NT2/D1 (cell line): Measurements from ENCODE around the gene TMUB2.

Experiments
- DNase-seq: peaks from one replicate; pipeline ENCODE4 v3.0.0-alpha.2; 2011; ENCODE audit warnings: low read depth, low spot score
- H3K27me3 ChIP-seq: 2 replicates; pipeline ENCODE4 v1.6.0; 2011; ENCODE audit warnings: mild to moderate bottlenecking; ENCODE audit not compliant: insufficient read length, insufficient read depth
- H3K36me3 ChIP-seq: 2 replicates; pipeline ENCODE4 v1.6.1; 2011; ENCODE audit warnings: mild to moderate bottlenecking, low read length, mixed read lengths; ENCODE audit not compliant: insufficient read depth, insufficient read length
- H3K4me1 ChIP-seq: 2 replicates; pipeline ENCODE4 v1.5.1; 2011; ENCODE audit not compliant: insufficient read depth, insufficient read length
- H3K4me3 ChIP-seq: 2 replicates; pipeline ENCODE4 v1.5.1; 2011; ENCODE audit warnings: low read depth; ENCODE audit not compliant: insufficient read length
- H3K9ac ChIP-seq: 2 replicates; pipeline ENCODE4 v1.6.0; 2011; ENCODE audit warnings: low read depth; ENCODE audit not compliant: insufficient read length
- H3K9me3 ChIP-seq: 2 replicates; pipeline ENCODE4 v1.5.1; 2011; ENCODE audit warnings: mild to moderate bottlenecking, low read length; ENCODE audit not compliant: insufficient read depth
- SUZ12 ChIP-seq: IDR thresholded peaks from 2 replicates; pipeline ENCODE4 v1.6.1; 2011; ENCODE audit not compliant: insufficient read length, insufficient read depth; ENCODE audit errors: extremely low read depth
- YY1 ChIP-seq: IDR thresholded peaks from 2 replicates; pipeline ENCODE4 v1.6.1; 2011; ENCODE audit not compliant: insufficient read length, insufficient read depth
- ZNF274 ChIP-seq: IDR thresholded peaks from 2 replicates; pipeline ENCODE4 v1.6.1; 2011; ENCODE audit warnings: mild to moderate bottlenecking, low read depth, low read length

TMUB2 gene

DNA sequence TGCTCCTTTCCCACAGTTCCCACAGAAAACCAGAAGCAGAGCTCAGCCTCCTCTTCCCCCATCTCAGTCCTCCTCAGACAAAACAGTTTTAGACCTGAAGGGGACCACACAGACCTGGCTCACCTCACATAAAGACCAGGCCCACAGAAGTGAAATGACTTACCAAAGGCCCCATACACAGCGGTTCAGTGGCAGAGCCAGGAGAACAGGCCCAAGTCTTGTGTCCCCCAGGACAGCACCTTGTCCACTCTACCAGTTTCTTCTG, 27.4 kb downstream of the TMUB2 start:
- no peak for TF ChIP-seq YY1
- DNase-seq: no peak
- peaks cover 7% of the 10 kb centered on the region; the same call in 1 of the 2 replicates for H3K9me3 ChIP-seq
- H3K4me1 ChIP-seq: peaks cover 15% of the 10 kb centered on the region
- H3K4me3 ChIP-seq: no peak overlapping the region
- peaks cover 86% of the 10 kb centered on the region for H3K36me3 ChIP-seq
- H3K9ac ChIP-seq: no peak overlapping the region
- no peaks in the 10 kb centered on the region for H3K27me3 ChIP-seq

DNA sequence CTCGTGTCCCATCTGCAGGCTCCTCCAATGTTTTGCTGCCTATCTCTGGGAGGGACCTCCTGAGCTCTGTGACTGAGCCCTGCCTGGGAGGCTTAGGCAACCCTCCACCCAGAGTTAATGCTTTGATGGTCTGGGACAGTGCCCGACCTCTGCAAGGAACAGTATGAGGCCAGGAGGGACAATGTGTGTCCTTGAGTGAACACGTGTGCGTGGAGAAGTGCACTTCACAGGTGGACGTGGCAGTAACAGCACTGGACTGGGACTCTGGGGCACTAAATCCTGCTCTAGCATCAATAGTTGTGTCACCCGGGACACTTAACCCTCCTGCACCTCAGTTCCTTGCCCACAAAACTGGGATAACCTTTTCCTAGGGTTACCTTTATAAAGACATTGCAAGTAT, 28.1 kb downstream of the TMUB2 start:
- Histone ChIP-seq H3K4me3 (no peak overlapping the region), H3K4me1 (peaks cover 15% of the 10 kb centered on the region), H3K36me3 (peaks cover 79% of the 10 kb centered on the region), H3K9ac (no peak overlapping the region), H3K9me3 (peaks cover 7% of the 10 kb centered on the region; the same call in 1 of the 2 replicates), H3K27me3 (no peaks in the 10 kb centered on the region)
- no peak for DNase-seq
- no peak for TF ChIP-seq ZNF274
- no peak for TF ChIP-seq SUZ12
- no peak for TF ChIP-seq YY1

DNA sequence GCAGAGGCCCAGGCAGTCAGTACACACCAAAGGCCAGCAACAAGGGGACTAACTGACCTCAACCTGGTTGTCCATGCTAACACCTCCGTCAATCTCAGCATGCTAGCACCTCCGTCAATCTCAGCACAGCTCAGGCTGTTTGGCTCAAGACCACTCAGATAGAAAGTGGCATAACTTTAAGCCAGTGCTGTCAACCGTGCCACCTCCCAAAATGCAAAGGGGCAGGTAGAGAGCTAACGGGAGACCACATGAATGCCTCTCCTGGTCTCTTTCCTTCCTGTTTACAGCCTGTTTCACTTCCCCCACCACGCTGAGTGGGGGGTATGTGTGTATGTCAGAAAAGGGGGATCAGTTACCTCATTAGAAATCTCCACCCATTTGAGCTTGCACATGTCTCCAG, 29.4 kb downstream of the TMUB2 start:
- no peak for DNase-seq
- Histone ChIP-seq H3K9ac (no peak overlapping the region), H3K27me3 (no peaks in the 10 kb centered on the region), H3K36me3 (peaks cover 66% of the 10 kb centered on the region), H3K4me1 (peaks cover 12% of the 10 kb centered on the region), H3K9me3 (peaks cover 7% of the 10 kb centered on the region; the same call in 1 of the 2 replicates), H3K4me3 (no peak overlapping the region)
- TF ChIP-seq ZNF274 (no peak), YY1 (no peak), SUZ12 (no peak)

DNA sequence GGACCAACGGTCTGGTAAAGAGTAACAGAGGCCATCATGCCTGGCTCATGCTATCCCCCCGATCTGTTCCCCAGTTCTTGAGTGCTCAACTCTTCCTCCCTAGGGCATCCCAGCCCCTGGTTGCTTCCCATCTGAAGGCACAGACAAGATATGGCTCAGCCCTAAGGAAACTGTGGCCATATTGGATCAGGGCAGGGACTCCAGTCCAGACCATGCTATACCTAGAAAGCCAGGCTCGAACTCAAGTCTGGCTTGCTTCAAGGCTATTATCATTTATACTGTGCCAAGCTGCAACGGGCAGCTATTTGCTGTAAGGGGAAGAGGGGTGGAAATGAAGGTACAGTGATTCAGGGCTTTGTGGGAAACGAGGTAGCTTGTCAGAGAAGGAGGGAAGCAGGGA, 29.9 kb downstream of the TMUB2 start:
- no peak for DNase-seq
- TF ChIP-seq SUZ12 (no peak), ZNF274 (no peak), YY1 (no peak)
- H3K27me3 ChIP-seq: no peaks in the 10 kb centered on the region
- H3K4me1 ChIP-seq: peaks cover 12% of the 10 kb centered on the region
- no peak overlapping the region for H3K4me3 ChIP-seq
- no peak overlapping the region for H3K9ac ChIP-seq
- peaks cover 7% of the 10 kb centered on the region; the same call in 1 of the 2 replicates for H3K9me3 ChIP-seq
- H3K36me3 ChIP-seq: peaks cover 61% of the 10 kb centered on the region

DNA sequence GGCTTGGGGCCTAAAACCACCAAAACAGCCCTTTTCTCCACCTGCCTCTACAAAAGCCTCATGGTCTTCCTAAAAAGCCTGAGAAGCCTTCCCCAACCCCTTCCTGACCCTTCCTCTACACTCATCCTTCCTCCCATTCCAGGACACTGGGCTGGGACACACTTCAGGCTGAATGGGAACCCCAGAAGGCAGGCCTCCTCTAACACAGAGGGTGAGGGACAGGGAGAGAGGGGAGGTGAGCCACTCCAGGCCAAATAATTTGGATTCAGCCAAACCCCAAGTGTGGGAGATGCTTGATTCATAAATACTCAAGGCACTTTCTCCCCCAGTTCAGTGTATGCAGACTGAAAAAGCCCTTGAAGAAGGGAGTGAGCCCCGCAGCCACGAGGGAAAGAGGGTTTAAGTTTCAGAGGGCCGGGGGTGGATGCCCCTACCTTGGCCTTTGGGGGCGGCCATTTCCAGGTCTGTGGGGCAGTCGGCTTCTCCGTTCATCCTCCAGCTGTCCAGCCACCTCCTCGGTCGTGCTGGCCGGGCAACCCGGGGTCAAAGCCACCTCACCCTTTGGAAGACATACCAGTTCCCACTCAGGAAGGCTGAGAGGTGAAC, 31.1 kb downstream of the TMUB2 start:
- H3K9me3 ChIP-seq: peaks cover 7% of the 10 kb centered on the region; the same call in 1 of the 2 replicates

DNA sequence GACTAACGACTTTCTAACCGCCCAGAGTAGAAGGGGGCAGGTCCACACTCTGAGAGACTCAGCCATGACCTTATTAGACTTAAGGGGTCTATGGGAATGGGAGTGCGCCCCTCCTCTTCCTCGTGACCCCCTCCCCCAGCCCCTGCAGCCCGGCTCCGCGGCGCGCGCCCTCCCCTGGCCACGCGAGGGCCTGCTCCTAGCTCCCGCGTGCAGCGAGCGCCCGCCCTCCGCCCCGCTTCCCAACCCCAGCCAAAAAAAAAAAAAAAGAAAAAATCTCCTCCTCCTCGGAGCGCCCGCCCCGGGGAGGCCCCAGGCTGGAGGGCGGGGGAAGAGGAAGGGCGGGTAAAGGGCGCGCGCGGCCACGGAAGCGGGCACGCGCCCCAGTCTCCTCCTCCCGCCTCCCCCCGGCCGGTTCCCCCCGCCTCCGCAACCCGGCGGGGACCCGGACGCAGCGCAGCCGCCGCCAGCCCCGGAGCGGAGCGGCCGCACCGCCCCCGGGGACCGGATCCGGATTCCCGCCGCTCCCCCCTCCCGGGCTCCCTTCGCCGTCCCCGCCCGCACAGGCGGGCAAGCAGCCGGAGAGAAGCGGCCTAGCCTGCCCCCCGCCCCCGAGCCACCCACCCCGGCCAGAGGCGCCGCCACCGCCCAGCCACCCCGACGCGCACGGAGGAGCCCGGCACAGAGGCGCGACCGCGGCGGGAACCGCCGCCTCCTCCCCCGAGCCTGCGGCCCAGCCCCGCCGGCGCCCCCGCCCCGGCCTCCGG, 31.8 kb downstream of the TMUB2 start:
- no peak for DNase-seq
- Histone ChIP-seq H3K4me3 (peak overlapping the region; percentile 83), H3K9me3 (peaks cover 7% of the 10 kb centered on the region; the same call in 1 of the 2 replicates), H3K4me1 (peaks cover 6% of the 10 kb centered on the region), H3K9ac (peak overlapping the region; percentile 96), H3K27me3 (no peaks in the 10 kb centered on the region), H3K36me3 (peaks cover 47% of the 10 kb centered on the region)
- no peak for TF ChIP-seq ZNF274
- no peak for TF ChIP-seq YY1

More for the DNA sequence above, 31.1 kb downstream of the TMUB2 start:
- H3K27me3 ChIP-seq: no peaks in the 10 kb centered on the region
- peak overlapping the region; percentile 73 for H3K4me3 ChIP-seq
- H3K4me1 ChIP-seq: peaks cover 8% of the 10 kb centered on the region
- no peak for TF ChIP-seq ZNF274
- TF ChIP-seq SUZ12: no peak
- no peak for TF ChIP-seq YY1
- H3K9ac ChIP-seq: peak overlapping the region; percentile 94
- DNase-seq: no peak
- H3K36me3 ChIP-seq: peaks cover 54% of the 10 kb centered on the region

DNA sequence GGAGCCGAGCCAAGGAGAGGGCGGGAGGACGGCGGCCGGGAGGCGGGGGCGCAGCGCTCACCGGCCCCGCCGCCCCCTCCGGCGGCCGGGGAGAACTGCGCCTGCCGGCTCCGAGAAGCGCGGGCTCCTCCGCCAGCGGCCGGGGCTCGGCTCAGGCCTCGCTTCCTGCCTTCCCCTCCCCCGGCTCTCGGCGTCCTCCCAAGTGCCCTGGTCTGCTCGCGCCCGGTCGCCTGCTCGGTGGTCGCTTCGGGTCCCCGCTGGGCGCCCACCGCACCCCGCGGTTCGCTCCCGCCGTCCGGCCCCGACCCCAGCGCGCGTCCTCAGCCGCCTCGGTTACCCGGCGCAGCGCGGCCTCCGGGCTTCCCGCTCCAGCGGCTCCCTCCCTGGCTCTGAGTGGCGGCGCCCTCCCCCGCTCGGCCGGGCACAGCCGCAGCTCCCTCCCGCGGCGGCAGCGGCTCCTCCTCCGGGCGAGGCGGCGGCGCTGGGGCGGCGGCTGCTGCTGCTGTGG, 32.4 kb downstream of the TMUB2 start:
- TF ChIP-seq SUZ12 (no peak), YY1 (no peak), ZNF274 (no peak)
- DNase-seq: no peak
- peak overlapping the region; percentile 83 for H3K4me3 ChIP-seq
- H3K4me1 ChIP-seq: peaks cover 6% of the 10 kb centered on the region
- H3K9ac ChIP-seq: peak overlapping the region; percentile 96
- peaks cover 7% of the 10 kb centered on the region; the same call in 1 of the 2 replicates for H3K9me3 ChIP-seq
- H3K36me3 ChIP-seq: peaks cover 41% of the 10 kb centered on the region
- no peaks in the 10 kb centered on the region for H3K27me3 ChIP-seq
